SW 1271 (cell line): ENCODE results near the gene CASTOR2.
"Not testable (repeated sequence)": the region's sequence is repeated elsewhere in the genome, so short reads cannot be mapped to it uniquely, and the experiment has no call there.

ENCODE experiments used
- DNase-seq, 2 experiments: peaks; one replicate each; lab custom pipeline; 2025; lab: John Stamatoyannopoulos, UW

The CASTOR2 gene

DNA sequence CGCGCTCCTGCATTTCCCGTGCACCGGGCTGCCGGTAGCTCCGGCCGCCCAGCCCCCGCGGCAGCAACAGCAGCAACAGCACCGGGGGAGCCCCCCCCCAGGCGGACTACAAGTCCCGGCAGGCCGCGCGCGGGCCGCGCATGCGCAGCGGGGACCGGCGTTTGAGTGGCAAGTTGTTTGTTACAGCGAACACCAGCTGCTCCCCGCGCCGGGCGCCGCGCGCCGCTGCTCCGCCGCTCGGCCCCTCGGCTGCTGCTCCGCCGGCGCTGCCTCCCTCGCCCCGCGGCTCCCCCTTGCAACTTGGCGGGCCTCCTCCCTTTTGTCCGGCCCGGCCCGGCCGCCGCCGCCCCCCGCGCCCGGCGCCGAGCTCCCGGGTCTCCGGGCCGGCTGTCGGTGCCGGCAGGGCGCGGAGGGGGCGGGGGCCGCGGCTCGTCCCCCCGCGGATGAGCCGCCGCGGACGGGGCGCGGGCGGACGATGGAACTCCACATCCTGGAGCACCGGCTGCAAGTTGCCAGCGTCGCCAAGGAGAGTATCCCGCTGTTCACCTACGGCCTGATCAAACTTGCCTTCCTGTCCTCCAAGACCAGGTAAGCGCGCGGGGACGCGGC lies at the start of gene CASTOR2:
Gene CASTOR2 (plus strand): TSS at position 195 of the 609 bp plus-strand sequence. CDS start 281 bp downstream, at position 476.
- peak; percentile 1 to 2 for DNase-seq

DNA sequence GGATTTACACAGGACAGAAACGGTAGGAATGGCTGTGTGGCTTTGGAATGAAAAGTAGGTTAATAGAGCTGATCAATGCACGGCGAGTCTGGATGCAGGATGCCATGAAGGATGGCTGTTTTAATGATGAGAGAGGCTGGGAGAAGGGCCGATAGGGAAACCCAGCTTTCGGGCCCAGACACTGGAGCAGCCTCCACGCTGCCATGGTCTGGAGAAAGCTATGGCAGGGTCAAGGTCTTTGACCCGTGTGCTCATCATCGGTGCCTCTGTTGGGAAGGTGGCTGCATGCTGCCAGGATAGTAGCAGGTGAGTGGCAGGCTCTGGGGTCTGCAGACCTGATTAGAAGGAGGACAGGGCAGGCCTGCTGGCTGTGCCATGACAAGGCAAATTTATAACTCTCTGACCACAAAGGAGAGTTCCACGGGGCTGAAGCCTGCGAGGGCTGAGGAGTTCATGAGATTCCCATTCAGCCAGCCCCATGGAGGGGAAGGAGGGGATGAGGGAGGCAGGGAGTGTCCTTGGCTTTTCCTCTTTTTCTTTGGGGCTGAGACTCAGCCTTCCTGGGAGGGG lies 42.1 kb upstream of the CASTOR2 start:
- not testable (repeated sequence) for DNase-seq

DNA sequence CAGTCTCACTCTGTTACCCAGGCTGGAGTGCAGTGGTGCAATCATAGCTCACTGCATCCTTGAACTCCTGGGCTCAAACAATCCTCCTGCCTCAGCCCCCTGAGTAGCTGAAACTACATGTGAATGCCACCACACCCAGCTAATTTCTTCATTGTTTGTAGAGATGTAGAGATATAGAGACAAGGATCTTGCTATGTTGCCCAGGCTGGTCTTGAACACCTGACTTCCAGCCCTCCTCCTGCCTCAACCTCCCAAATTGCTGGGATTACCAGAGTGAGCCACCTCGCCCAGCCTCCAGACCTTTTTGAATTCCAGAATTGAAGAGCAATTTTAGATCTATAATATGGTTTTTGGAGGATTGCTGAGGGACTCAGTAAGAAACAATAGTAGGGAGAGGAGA lies 40.9 kb upstream of the CASTOR2 start:
- not testable (repeated sequence) for DNase-seq

DNA sequence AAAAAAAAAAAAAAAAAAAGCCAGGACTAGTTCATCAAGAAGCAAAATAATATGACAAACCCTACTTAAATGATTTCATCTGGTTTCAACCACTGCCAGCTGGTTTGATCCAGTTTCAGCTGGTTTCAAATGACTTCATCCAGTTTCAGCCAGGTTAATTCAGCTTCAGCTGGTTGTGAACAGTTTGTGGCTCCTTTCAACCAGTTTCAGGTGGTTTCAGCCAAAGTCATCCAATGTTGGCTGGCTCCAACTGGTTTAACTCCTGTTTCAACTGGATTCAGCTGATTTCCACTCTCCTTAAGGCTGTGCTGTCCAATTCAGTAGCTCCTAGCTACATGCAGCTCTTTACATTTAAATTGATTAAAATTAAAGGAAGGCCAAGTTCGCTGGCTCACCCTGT lies 37.5 kb upstream of the CASTOR2 start:
- not testable (repeated sequence) for DNase-seq

DNA sequence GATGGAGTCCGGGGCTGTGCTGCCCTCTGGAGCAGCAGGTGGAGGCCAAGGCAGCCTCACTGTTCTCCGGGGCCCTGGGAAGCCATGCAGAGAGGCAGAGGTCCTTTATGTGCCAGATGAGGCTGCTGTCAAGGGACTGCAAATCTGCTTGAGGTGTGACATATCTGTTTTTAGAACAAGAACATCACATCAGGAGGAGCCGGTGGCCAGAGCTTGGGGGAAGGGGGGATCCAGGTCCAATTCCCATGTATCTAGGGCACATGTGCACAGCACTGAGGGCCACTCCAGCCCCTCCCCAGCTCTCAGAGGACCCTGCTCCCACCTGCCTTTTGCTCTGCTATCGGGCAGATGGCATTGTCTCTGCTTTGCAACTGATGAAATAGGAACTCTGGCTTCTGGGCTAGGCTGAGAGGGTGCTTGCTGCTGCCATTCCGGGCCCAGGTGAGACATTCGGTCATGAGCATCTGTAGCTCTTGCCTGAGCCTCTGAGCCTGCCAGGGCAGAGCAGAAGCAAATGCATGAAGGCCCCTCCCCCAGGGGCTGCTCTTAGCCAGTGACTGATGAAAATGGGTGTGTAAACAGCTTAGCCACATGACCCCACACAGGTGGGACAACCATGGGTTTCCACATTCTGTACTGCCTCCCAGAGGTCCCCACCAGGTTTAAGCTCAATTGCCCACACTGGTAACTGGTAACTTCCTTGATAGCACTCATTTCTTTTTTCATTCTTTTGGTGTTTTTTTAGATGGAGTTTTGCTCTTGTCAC lies 32.8 kb upstream of the CASTOR2 start:
- not testable (repeated sequence) for DNase-seq

DNA sequence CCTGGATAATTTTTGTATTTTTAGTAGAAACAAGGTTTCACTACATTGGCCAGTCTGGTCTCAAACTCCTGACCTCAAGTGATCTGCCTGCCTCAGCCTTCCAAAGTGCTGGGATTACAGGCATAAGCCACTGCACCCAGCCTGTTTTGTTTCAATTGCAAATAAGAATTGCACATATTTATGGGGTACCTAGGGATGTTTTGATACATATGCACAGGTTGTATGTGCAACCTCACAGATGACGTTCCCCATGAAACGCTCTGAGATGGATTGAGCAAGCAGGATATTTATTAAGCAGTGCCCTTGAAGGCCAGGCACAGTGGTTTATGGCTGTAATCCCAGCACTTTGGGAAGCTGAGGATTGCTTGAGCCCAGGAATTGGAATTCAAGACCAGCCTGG lies 25.1 kb upstream of the CASTOR2 start:
- DNase-seq: not testable (repeated sequence)

DNA sequence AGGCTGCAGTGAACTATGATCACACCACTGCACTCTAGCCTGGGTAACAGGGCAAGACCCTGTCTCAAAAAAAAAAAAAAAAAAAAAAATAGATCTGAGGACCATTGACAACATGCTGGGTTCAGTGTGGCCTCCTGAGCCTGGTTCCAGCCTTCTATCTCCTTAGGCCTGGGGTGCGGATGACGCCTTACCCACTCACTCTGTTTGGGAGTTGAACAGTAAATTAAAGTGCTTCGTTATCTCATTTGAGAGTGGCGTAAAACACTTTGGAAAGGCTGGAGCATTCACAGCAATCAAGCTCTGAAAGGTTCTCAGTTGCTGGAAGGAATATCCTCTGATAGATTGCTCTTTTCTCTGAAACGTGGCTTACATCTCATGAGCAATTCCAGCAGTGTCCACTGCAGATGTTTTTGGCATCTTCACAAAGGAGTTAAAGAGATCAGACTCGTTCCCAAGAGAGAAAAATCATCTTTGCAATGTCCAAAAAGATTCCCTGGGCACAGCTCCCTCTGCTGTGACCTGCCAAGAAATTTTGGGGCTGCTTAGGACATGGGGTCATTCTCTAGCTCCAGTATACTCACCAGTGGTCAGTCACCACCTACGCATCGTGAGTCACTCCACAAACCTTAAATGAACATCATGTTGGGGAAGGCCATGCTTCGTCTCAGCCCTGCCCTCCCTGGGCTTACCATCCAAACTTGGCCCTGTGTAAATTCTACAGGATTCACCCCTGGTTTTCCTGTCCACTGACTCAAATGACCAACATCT lies 23.0 kb upstream of the CASTOR2 start:
- not testable (repeated sequence) for DNase-seq

DNA sequence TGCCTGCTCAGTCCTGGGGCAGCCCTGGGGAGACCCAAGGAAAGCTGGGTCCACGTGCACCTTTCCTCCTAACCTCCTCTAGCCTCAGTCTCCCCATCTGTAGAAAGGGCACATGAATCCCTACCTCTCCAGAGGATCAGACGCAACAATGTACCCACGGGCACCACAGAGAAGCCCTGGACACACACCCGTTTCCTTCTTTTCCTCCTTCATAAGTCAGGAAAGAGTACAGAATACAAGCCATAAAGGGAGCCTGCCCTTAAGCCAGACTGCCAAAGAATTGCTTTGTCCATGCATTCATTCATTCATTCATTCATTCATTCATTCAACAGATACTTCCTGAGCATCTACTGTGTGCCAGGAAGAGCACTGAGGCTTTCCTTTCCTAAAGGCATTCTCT lies 20.6 kb upstream of the CASTOR2 start:
- not testable (repeated sequence) for DNase-seq

DNA sequence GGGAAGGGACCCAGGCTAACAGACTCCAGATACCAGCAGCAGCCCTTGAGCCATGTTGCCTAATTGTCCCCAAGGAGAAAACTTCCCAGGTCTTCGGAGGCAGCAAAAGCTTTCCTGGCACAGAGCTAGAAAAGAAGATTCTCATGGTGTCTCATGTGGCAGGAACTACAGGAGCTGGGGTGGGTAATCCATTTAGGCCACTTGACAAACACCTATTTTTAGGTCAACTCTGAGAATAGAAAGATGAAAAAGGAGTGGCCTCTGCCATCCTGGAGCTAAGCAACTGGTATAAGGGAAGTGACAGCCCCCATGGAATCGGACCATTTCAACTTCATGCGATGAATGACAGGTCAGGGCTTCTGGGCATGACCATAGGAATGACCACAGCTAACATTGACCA lies 16.8 kb upstream of the CASTOR2 start:
- not testable (repeated sequence) for DNase-seq

DNA sequence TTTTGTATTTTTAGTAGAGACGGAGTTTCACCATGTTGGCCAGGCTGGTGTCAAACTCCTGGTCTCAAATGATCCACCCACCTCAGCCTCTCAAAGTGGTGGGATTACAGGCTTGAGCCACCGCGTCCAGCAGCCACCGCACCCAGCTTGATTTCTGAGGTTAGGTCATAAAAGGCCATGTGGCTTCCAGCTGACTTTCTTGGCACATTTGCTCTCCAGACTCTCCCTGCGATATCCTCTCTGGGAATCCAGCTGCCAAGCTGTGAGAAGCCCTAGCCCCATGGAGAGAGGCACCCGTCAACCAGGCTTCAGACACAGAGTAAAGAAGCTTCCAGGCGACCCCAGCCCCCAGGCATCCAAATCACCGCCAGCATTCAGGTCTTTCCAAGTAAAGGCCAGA lies 10.7 kb upstream of the CASTOR2 start:
- not testable (repeated sequence) for DNase-seq

DNA sequence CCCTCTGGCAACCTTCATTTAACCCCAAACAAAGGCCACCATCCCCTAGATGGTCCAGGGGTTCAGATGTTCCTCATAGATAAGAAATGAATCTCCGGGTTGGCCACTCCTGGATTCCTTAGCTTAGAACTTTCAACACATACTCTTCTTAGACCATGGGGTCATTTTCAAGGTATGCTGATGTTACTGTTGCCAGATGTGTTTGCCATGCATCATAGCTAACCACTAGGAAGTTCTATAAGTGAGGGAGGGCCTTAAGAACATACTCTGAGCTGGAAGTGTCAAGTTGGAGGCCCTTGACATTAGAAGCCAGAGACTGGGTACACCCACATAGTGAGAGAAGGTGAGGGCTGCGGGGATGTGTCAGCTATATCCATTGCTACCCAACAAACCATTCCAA lies 6.2 kb upstream of the CASTOR2 start:
- DNase-seq: not testable (repeated sequence)

DNA sequence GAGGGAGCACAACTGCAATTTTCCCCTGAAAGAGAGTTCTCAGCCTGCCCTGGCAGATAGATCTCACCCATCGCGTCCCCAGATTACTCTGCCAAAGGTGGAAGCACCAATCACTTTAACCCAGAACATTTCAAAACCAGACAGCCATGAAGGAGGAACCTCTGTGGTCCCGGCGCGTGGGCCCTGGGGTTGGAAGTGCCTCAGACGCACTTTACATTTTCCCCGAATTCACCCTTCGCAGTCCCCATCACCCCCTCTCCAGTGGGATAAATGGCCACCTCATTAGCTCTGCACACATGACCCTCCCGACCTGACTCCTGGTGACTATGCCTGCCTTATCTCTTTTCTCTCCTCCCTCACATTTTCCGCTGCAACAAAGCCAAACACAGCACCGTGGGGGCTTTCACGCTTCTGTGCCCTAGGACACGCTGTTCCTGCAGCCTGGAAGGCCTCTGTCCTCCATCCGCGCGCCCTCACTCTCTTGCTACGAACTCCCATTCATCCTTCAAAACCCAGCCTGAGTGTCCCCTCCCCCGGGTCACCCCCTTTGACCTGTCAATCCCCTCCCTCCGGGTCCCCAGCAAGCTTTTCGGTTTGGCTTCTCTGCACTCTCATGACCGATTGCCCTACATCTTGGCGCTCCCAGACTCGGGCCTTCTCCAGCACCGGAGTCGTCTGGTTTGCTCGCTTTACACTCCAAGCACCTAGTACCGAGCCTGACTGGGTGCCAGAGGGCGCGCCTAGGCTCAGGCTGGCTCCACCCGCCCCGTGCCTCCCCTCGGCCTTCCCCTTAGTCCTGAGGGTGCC lies 598 bp upstream of the CASTOR2 start:
- not testable (repeated sequence) for DNase-seq

DNA sequence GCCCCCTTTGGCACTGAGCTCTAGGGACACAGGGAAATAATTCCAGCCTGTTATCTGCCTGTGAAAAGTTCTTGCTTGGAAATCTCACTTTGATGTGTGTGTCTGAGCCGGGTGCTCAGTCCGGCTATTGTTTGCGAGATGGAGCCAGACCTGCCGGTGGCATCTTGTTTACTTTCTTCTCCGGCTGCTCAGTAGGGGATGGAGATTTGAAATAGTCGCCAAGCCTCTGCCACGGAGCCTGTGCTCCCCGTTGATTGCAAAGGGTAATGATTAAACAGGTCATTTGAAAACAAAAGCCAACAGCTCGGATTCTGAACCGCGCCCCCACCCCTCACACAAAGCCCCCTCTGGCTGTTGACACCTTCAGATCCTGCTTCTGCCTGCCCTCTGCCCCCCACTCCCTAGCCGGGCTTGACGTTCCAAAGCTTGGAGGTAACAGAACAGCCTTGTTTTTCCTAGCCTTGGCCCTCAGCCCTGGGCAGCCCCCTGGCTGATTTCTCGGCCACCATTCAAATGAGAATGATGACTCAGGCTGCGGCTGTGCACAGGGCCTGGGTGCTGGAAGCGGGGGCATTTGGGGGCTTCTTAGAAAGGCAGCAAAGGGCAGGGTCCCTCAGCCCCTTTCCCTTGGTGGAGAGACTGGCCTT lies 1.8 kb downstream of the CASTOR2 start:
- DNase-seq: not testable (repeated sequence)

DNA sequence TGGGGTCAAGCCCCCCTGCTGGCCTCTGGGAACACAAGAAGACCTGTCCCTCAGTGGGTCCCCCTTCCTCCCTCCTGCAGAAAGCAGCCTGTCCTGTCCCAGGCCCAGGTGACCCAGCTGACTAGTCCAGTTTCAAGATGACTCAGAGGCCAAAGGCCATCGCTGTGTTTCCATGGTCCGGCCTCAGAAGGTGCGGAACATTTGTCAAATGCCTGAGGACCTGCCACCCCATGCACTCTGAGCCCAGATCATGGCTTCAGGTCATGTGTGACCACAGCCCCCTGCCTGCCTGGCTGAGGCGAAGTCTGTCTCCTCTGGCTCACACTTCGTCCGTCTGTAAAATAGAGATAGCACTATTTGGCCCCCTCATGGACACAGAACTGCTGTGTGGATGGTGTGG lies 2.4 kb downstream of the CASTOR2 start:
- not testable (repeated sequence) for DNase-seq

DNA sequence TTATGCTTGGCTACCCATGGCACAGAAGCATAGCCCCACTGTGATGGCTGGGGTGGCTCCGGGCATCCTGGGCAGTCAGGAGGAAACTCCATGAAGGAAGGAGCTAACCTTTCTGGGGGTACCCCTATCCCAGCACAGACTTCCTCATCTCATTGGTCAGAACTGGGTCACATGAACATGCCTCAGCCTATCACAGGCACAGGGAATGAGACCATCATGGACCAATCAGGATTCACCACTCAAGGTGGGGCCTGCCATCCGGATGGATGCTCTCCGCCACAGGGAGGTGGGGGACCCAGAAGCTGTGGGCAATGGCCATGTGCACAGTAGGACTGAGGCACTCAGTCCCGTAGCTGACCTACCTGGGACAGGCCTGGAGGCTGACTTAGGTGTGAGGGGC lies 6.9 kb downstream of the CASTOR2 start:
- not testable (repeated sequence) for DNase-seq

DNA sequence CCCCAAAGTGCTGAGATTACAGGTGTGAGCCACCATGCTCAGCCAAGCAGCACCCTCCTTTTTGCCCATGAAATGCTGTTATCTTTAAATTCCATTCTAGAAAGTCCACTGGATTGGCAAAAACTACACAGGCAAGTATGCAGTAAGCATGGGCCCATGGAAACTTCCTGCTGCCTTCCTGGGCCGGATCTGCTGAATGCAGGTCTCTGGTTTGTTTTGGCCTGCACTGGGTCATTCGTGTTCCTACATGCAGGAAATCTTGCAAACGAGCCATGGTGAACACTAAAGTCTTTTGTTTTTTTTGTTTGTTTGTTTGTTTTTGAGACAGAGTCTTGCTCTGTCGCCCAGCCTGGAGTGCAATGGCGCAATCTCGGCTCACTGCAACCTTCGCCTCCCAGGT lies 7.9 kb downstream of the CASTOR2 start:
- not testable (repeated sequence) for DNase-seq

DNA sequence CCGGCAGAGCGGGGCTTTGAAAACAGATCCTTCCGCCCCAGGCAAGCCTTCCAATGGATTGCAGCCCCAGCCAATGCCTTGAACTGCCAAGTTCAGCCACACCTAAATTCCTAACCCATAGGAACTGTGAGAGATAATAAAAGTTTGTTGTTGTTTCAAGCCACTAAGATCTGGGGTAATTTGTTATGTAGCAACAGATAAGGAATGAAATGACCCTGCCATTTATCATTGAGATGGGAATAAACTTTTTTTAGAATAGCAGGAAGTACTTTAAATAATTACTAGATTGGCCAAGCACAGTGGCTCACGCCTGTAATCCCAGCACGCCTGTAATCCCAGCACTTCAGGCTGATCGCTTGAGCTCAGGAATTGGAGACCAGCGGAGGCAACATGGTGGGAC lies 11.5 kb downstream of the CASTOR2 start:
- not testable (repeated sequence) for DNase-seq

DNA sequence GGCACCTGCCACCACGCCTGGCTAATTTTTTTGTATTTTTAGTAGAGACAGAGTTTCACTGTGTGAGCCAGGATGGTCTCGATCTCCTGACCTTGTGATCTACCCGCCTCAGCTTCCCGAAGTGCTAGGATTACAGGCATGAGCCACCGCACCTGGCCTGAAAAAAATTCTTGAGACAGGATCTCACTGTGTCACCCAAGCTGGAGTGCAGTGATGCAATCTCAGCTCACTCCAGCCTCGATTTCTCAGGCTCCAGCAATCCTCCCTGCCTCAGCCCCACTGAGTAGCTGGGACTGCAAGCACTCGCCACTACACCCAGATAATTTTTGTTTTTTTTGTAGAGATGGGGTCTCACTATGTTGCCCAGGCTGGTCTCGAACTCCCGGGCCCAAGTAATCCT lies 13.0 kb downstream of the CASTOR2 start:
- not testable (repeated sequence) for DNase-seq

DNA sequence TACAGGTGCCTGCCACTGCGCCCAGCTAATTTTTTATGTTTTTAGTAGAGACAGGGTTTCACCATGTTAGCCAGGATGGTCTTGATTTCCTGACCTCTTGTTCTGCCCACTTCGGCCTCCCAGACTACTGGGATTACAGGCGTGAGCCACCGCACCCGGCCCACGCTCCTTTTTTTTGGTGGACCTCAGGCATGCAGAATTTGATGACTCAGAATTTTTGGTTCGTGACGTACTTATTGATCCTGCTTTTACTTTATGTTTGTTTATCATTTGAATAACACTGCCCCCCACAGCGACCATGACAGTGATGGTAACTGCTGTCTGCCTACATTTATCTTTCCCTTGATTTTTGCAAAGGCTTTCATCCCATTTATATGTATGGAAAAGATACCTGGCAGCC lies 23.9 kb downstream of the CASTOR2 start:
- DNase-seq: not testable (repeated sequence)

DNA sequence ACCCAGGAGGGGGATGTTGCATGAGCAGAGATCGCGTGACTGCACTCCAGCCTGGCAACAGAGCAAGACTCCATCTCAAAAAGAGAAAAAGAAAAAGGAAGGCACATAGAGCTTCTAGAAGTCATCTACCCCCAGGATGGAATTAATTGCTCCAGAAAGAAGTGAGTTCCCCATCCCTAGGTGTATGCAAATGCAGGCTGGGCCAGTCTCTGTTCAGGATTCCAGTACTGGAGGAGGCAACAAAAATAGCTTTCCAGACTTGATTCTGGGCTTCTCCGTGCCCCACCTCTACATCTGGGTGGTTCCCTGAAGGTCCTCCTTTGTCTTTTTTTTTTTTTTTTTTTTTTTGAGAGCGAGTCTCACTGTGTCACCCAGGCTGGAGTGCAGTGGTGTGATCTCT lies 28.6 kb downstream of the CASTOR2 start:
- no peak for DNase-seq
